Gastroesophageal sphincter (tissue), 3 donors: ENCODE data around the gene ADAMTS14.

Experiments used
- POLR2A ChIP-seq, 2 donors: fragments of 450-650 bp; IDR thresholded peaks; one replicate each; pipeline ENCODE4 v1.6.1; 2017; ENCODE audit warnings: antibody characterized with exemption in 2 of 2, mild to moderate bottlenecking in 2 of 2, moderate library complexity in 1 of 2
- POLR2AphosphoS5 ChIP-seq: sonication (generic); formaldehyde crosslinking; IDR thresholded peaks from one replicate; pipeline ENCODE4 v1.6.1; 2017; ENCODE audit warnings: antibody characterized with exemption
- TF ChIP-seq, protein P1 (sequence below), 4 experiments: fragments of 200-600 bp in 2 of 4; fragments of 450-650 bp in 2 of 4; sonication (generic) in 1 of 4; IDR thresholded peaks; one replicate each; pipeline ENCODE4 v1.5.1; 2017 to 2019; ENCODE audit warnings: antibody characterized with exemption in 4 of 4, mild to moderate bottlenecking in 2 of 4, moderate library complexity in 2 of 4

DNA sequence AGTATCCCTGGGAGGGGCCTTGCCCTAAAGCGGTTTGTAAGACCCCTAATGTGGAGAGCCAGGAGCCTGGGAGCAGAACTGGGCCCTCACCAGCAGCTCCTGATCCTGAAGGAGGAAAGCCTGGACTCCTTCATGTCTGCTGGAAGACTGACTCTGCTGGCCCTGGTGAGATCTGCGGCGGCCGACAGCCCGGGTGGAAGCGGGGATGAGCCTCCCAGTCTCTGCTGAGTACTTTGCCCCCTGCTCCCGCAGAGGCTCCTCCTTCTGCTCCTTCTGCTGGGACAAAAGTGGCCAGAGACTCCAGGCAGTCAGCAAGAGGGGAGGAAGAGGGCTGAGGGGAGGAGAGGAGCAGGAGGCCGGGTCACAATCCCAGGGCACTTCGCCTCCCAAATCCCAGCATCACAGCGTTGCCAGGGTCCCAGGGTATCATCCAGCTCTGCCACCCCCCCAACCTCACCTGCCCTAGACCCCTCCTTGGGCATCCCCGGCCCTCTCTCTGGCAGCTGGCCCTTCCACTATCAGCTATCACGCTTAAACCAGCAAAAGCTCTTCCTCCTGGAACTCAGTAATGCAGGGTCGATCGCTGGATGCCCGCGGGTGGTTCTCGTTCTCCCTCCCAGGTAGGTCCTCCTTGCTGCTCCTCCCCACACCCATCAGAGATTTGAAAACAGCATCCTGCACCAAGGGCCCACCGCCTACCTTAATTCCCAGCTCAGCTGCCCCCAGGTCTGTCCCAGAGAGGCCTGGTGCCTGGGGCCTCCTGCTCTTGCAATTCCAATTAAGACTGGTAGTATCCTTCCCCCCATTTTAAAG is 105.0 kb downstream of the ADAMTS14 start:
- TF ChIP-seq POLR2A (IDR thresholded peaks at IDR 0.05) (no peak), POLR2AphosphoS5 (no peak)
- TF ChIP-seq, protein P1, sequence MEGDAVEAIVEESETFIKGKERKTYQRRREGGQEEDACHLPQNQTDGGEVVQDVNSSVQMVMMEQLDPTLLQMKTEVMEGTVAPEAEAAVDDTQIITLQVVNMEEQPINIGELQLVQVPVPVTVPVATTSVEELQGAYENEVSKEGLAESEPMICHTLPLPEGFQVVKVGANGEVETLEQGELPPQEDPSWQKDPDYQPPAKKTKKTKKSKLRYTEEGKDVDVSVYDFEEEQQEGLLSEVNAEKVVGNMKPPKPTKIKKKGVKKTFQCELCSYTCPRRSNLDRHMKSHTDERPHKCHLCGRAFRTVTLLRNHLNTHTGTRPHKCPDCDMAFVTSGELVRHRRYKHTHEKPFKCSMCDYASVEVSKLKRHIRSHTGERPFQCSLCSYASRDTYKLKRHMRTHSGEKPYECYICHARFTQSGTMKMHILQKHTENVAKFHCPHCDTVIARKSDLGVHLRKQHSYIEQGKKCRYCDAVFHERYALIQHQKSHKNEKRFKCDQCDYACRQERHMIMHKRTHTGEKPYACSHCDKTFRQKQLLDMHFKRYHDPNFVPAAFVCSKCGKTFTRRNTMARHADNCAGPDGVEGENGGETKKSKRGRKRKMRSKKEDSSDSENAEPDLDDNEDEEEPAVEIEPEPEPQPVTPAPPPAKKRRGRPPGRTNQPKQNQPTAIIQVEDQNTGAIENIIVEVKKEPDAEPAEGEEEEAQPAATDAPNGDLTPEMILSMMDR (IDR thresholded peaks at IDR 0.05): no peak
